Activated CD8-positive, alpha-beta memory T cell treated with anti-CD3 and anti-CD28 coated beads, Interleukin-2, amount 50 U/mL, for 48 hours (primary cell): ENCODE data around the gene CRISP2.
"Not testable (repeated sequence)": the region's sequence is repeated elsewhere in the genome, so short reads cannot be mapped to it uniquely, and the experiment has no call there.

ENCODE experiments used
- DNase-seq: peaks from one replicate; pipeline ENCODE4 v3.0.0-alpha.2; 2020

The CRISP2 gene

DNA sequence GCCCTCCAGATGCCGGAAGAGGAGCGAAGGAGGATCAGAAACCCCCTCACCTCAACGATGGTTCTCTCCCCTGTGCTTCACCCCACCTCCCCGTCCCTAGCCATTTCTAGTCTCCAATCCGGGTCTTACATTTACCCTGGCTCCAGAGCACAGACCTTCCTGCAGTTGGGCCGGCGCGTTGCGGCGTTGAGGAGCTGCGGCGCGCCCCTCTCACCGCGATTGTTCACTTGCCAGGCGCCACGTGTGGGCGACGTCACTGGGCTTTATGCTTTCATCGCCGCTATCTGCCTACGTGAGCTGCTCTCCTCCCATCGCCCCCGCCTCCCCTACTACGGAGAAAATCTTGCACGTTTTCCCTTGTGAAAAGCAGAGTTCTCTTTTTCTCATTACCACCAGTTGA, at the start of gene CRISP2:
CRISP2 (minus strand) TSS at position 198 of the 400 bp plus-strand sequence. CDS start 4,347 bp downstream, outside the sequence.
- DNase-seq: no peak

DNA sequence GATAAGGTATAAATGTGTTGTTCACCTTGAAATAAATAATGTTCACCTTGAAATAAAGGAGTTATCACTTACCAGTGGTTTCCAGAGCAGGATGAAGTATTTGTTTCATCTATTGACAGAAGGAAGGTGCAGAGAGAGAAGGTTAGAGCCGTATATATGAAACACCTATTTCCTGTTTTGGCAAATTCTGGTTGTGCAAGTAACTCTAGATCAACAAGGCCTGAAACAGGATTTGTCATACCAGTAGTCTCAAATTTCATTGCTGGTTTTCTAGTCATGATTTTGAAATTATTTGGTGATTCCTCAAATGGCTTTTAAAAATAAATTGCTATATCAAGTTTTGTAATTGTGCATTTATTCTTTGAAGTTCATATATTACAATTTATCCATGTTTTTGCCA, 30.9 kb upstream of the CRISP2 start, which contains the start of gene CRISP3:
CRISP3 (minus strand) TSS at position 130 of the 400 bp plus-strand sequence; CDS start at position 109, 21 bp downstream.
- no peak for DNase-seq

DNA sequence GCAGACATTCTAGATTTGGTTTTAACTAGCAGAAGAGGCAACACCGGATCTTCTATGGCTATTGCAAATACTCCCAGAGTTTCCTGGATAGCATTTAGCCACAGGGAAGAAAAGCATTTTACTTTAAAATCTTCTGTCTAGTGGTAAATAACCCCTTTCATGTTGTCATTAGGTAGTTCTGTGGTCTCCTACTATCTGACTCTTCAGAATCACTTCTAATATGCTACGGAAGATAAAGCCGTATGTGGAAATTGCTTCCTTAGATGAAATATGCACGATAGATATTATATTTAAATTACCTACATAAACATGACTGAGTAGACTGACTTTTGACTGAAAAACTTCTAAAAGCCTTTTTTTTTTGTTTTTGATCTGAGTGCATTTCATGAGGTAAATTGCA, 30.1 kb upstream of the CRISP2 start:
- no peak for DNase-seq

- no peak for DNase-seq
These were observed 26.1 kb upstream of the CRISP2 start for GRCh38 chr6:49739423-49739822.

DNA sequence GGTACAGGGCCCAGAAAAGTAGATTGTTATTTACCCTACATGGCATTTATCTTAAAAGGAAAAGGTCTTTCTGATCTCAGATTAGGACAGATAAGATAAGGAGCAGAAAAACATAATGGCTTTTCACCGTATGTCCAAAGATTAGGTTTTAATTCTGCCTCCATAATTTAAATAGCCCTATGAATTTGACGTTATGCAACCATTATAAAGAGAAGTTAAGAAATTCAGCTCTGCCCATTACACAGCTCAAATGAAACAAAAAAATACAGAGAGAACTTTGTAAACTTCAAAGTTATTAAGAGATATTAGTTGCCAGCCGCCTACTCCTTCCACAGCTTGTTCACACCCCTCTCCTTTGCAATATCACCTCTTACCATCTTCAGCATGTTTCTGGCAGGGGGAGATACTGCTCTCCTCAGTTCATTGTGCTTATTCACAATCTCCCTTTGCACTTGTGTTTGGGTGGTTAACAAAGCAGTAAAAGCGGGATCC, 22.7 kb upstream of the CRISP2 start:
- no peak for DNase-seq

- no peak for DNase-seq
These were observed 20.3 kb upstream of the CRISP2 start for GRCh38 chr6:49733680-49734079.

DNA sequence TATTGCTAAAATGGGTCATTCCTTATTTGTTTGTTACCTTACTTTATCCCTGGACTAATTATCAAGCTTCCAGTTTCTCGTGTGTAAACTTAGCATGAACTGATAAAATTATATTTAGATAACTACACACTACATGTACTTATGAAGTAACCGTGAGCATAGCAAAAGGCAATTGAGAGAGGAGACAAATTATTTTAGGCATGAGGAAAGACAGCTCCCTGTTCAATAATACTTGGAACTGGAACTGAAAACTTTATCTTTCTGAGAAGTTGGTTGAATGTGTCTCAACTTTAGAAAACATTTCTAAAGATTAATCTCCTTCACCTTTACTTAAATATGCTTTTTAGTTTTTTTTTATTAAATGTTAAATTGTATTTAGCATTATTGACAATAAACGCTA, 19.4 kb upstream of the CRISP2 start:
- DNase-seq: no peak

- no peak for DNase-seq
These were observed 16.9 kb upstream of the CRISP2 start for GRCh38 chr6:49730251-49730650.

DNA sequence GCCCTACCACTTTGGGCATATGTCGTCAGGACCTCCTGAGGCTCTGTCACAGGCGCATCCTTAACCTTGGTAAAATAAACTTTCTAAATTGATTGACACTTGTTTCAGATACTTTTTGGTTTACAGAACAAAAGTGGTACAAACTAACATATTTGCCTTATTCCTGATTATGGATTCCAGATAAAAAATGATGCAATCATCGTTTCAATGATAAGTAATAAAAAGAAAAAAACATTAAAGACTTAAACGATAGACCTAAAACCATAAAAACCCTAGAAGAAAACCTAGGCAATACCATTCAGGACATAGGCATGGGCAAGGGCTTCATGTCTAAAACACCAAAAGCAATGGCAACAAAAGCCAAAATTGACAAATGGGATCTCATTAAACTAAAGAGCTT, 10.6 kb upstream of the CRISP2 start:
- DNase-seq: not testable (repeated sequence)

GRCh38 chr6:49721297-49721696, 8.0 kb upstream of the CRISP2 start:
- DNase-seq: no peak

- no peak for DNase-seq
These were observed 7.0 kb upstream of the CRISP2 start for GRCh38 chr6:49720372-49720771.

DNA sequence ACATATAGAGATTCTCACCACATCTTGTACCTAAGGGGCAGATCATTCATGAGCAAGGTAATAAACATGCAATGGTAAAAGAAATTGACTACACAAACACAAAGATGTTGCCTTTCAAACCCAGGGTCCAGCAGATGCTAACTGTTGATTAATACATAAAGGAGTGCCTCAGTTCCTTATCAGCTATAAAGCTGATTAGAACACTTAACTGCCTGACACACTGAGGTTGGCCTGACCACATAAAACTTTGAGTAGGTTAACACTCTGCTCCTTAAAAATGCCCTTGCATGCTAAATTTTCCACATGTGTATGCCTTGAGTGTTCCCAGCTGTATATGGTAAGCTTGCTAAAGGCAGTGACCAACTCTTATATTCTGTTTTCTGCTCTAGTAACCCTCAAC, 14.9 kb downstream of the CRISP2 start:
- DNase-seq: no peak

- DNase-seq: no peak
These were observed 19.8 kb downstream of the CRISP2 start for GRCh38 chr6:49693512-49693911.

- no peak for DNase-seq
These were observed 20.8 kb downstream of the CRISP2 start for GRCh38 chr6:49692534-49692933.

DNA sequence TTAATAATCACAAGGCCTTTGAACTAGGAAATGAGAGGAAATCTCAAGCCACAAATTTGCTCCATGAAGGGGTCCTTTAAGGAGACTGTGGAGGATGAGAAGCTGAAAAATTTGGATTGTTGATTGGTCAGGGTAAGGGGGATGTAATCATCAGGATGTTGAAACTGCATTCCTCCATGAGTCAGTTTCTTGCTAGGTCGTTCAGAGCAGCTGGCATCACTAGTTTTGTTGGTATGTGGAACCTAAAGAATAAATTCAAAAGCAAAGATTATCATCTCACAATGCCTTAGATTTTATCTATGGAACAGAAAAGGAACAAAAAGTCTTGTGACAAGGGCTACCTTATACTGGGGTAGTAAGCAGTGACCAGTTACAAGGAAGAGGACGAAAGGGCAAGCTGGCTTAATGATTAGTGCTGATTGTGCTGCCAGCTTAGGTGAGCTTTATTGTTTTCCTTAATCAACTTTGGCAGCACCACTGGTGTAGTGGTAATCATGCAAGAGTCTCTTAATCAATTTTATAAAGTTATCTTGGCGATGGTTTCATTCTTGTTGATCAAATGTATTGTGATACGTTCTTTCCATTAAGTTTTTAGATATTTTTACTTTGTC, 36.6 kb downstream of the CRISP2 start:
- no peak for DNase-seq

DNA sequence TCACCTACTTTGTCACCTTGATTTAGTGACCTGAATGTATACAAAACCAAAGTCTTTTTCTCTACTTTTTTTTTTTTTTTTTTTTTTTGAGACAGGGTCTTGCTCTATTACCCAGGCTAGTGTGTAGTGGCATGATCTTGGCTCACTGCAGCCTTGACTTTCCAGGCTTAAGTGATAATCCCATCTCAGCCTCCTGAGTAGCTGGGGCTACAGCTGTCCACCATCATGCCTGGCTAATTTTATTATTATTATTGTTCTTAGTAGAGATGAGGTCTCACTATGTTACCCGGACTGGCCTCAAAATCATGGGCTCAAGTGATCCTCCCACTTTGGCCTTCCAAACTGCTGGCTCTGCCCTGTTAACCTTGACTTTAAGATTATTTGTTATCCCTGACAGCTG, 37.5 kb downstream of the CRISP2 start:
- no peak for DNase-seq

- DNase-seq: no peak
These were observed 45.2 kb downstream of the CRISP2 start for GRCh38 chr6:49668083-49668511.

GRCh38 chr6:49666930-49667757, 46.2 kb downstream of the CRISP2 start:
- no peak for DNase-seq

- DNase-seq: no peak
These were observed 46.9 kb downstream of the CRISP2 start for GRCh38 chr6:49666480-49666879.

DNA sequence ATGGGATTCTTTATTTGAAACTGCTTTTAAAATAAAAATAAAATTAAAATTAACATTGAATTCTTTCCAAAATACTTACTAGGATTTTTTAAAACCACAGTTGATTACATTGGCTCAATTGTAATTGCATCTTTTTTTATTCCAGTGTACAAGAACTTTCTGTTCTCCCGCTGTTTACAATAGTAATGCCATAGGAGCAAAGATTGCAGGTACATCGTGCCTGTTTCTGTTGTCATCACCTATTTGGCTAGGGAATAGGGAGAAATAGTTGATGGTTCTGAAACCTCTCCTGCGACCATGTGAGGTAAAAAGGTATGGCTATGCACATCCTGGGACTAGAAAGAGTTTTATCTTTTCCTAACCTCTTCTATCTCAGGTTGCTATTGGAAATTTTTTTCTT, 48.5 kb downstream of the CRISP2 start:
- no peak for DNase-seq

- not testable (repeated sequence) for DNase-seq
These were observed 49.3 kb downstream of the CRISP2 start for GRCh38 chr6:49664054-49664453.

GRCh38 chr6:49662892-49663261, 50.5 kb downstream of the CRISP2 start:
- DNase-seq: no peak

GRCh38 chr6:49662231-49662891, 51.0 kb downstream of the CRISP2 start:
- DNase-seq: no peak

GRCh38 chr6:49653942-49654341, 59.4 kb downstream of the CRISP2 start:
- no peak for DNase-seq
